H9 (cell line): ENCODE data around the gene PRAC2. TPM values are rescaled to one million over a fixed set of nuclear protein-coding genes. Genes with fewer than 3 reads are reported as not detected.

Experiments
- DNase-seq: peaks from one replicate; pipeline ENCODE4 v3.0.0-alpha.2; 2017
- H2AFZ ChIP-seq: one replicate; pipeline ENCODE4 v1.6.1; 2013; ENCODE audit warnings: mild to moderate bottlenecking, low read length, control low read depth, moderate library complexity
- H2AK5ac ChIP-seq: 2 replicates; pipeline ENCODE4 v1.6.1; 2013; ENCODE audit warnings: low read length, control low read depth, mixed read lengths; ENCODE audit not compliant: insufficient read length
- H2BK120ac ChIP-seq: one replicate; pipeline ENCODE4 v1.6.1; 2013; ENCODE audit warnings: low read depth, mild to moderate bottlenecking, low read length, control low read depth, inconsistent platforms; ENCODE audit not compliant: poor library complexity, severe bottlenecking
- H2BK12ac ChIP-seq: 2 replicates; pipeline ENCODE4 v1.6.1; 2013; ENCODE audit warnings: low read length, control low read depth, mixed read lengths, low read depth; ENCODE audit not compliant: insufficient read length
- H2BK15ac ChIP-seq: 2 replicates; pipeline ENCODE4 v1.6.1; 2013; ENCODE audit warnings: low read depth, low read length, control low read depth
- H2BK20ac ChIP-seq: one replicate; pipeline ENCODE4 v1.6.1; 2013; ENCODE audit warnings: low read depth, mild to moderate bottlenecking, low read length, control low read depth, inconsistent platforms; ENCODE audit not compliant: poor library complexity, severe bottlenecking
- H2BK5ac ChIP-seq: 2 replicates; pipeline ENCODE4 v1.6.1; 2013; ENCODE audit warnings: low read length, control low read depth, mixed read lengths; ENCODE audit not compliant: insufficient read length
- H3K14ac ChIP-seq: 2 replicates; pipeline ENCODE4 v1.6.1; 2013; ENCODE audit warnings: low read length, control low read depth; ENCODE audit not compliant: insufficient read depth
- H3K18ac ChIP-seq: 2 replicates; pipeline ENCODE4 v1.6.1; 2013; ENCODE audit warnings: low read depth, mild to moderate bottlenecking, mixed read lengths, low read length, control low read depth; ENCODE audit not compliant: insufficient read length
- H3K23ac ChIP-seq: 2 replicates; pipeline ENCODE4 v1.6.1; 2013; ENCODE audit warnings: low read length, control low read depth, mixed read lengths, low read depth; ENCODE audit not compliant: insufficient read length
- H3K23me2 ChIP-seq: 2 replicates; pipeline ENCODE4 v1.6.1; 2013; ENCODE audit warnings: low read depth, mild to moderate bottlenecking, mixed read lengths, low read length, control low read depth; ENCODE audit not compliant: insufficient read length, poor library complexity, severe bottlenecking
- H3K27ac ChIP-seq: 2 replicates; pipeline ENCODE4 v1.5.1; 2013; ENCODE audit warnings: low read length, control low read depth, mixed read lengths, low read depth; ENCODE audit not compliant: insufficient read length
- H3K27me3 ChIP-seq: 2 replicates; pipeline ENCODE4 v1.6.1; 2013; ENCODE audit warnings: low read length, control low read depth, inconsistent platforms; ENCODE audit not compliant: insufficient read depth
- H3K4ac ChIP-seq: 2 replicates; pipeline ENCODE4 v1.6.1; 2013; ENCODE audit warnings: low read depth, mild to moderate bottlenecking, control low read depth, inconsistent platforms, low read length, moderate library complexity
- H3K4me1 ChIP-seq: 2 replicates; pipeline ENCODE4 v1.6.1; 2013; ENCODE audit warnings: low read length, control low read depth, inconsistent platforms; ENCODE audit not compliant: insufficient read depth
- H3K4me2 ChIP-seq: 2 replicates; pipeline ENCODE4 v1.6.1; 2013; ENCODE audit warnings: low read length, control low read depth, mixed read lengths; ENCODE audit not compliant: insufficient read length, insufficient read depth
- H3K56ac ChIP-seq: 2 replicates; pipeline ENCODE4 v1.6.1; 2013; ENCODE audit warnings: low read depth, mild to moderate bottlenecking, mixed read lengths, low read length, control low read depth; ENCODE audit not compliant: insufficient read length
- H3K79me1 ChIP-seq: 2 replicates; pipeline ENCODE4 v1.6.1; 2013; ENCODE audit warnings: low read depth, mild to moderate bottlenecking, moderate library complexity, low read length, control low read depth, inconsistent platforms; ENCODE audit not compliant: insufficient read depth, poor library complexity, severe bottlenecking
- H3K79me2 ChIP-seq: 2 replicates; pipeline ENCODE4 v1.6.1; 2013; ENCODE audit warnings: low read length, control low read depth, inconsistent platforms; ENCODE audit not compliant: insufficient read depth
- H3K9ac ChIP-seq: 2 replicates; pipeline ENCODE4 v1.6.1; 2013; ENCODE audit warnings: low read length, control low read depth, mixed read lengths; ENCODE audit not compliant: insufficient read length; ENCODE audit errors: extremely low read depth
- H3K9me3 ChIP-seq: one replicate; pipeline ENCODE4 v1.6.1; 2013; ENCODE audit warnings: low read depth, low read length, inconsistent platforms; ENCODE audit not compliant: control insufficient read depth
- H3T11ph ChIP-seq: one replicate; pipeline ENCODE4 v1.6.1; 2013; ENCODE audit warnings: mild to moderate bottlenecking, low read length, control low read depth, inconsistent platforms
- H4K20me1 ChIP-seq: one replicate; pipeline ENCODE4 v1.6.1; 2013; ENCODE audit not compliant: control insufficient read depth, insufficient read length, insufficient read depth
- H4K5ac ChIP-seq: 2 replicates; pipeline ENCODE4 v1.6.1; 2013; ENCODE audit warnings: low read depth, mild to moderate bottlenecking, mixed read lengths, low read length, control low read depth; ENCODE audit not compliant: insufficient read length
- H4K8ac ChIP-seq: replicated peaks from 2 replicates; pipeline ENCODE4 v1.6.1; 2013; ENCODE audit warnings: low read length, control low read depth, mixed read lengths, low read depth; ENCODE audit not compliant: insufficient read length
- H4K91ac ChIP-seq: 2 replicates; pipeline ENCODE4 v1.6.1; 2013; ENCODE audit warnings: low read depth, mild to moderate bottlenecking, moderate library complexity, mixed read lengths, low read length, control low read depth; ENCODE audit not compliant: insufficient read length
- H3K27ac Mint-ChIP-seq, 3 experiments: 2 replicates in 2 of 3; 3 replicates in 1 of 3; pipeline ENCODE4 v1.8.0; 2020 to 2021; ENCODE audit warnings: mixed read lengths in 3 of 3, mild to moderate bottlenecking in 1 of 3, moderate library complexity in 1 of 3
- H3K27me3 Mint-ChIP-seq: 2 replicates; pipeline ENCODE4 v1.8.0; 2021; ENCODE audit warnings: low read depth, mild to moderate bottlenecking, moderate library complexity, mixed read lengths
- H3K36me3 Mint-ChIP-seq, 3 experiments: 2 replicates in 2 of 3; 3 replicates in 1 of 3; pipeline ENCODE4 v1.8.0; 2020 to 2021; ENCODE audit warnings: low read depth in 3 of 3, mixed read lengths in 3 of 3; ENCODE audit not compliant: insufficient read depth in 1 of 3
- H3K4me1 Mint-ChIP-seq, 2 experiments: 2 replicates each; pipeline ENCODE4 v1.8.0; 2020; ENCODE audit warnings: mixed read lengths in 2 of 2
- H3K4me3 Mint-ChIP-seq, 2 experiments: 2 replicates in 1 of 2; 3 replicates in 1 of 2; pipeline ENCODE4 v1.8.0; 2020 to 2021; ENCODE audit warnings: mild to moderate bottlenecking in 2 of 2, mixed read lengths in 2 of 2, moderate library complexity in 1 of 2
- H3K9me3 Mint-ChIP-seq, 2 experiments: 2 replicates in 1 of 2; 3 replicates in 1 of 2; pipeline ENCODE4 v1.8.0; 2020; ENCODE audit warnings: mild to moderate bottlenecking in 2 of 2, mixed read lengths in 2 of 2, moderate library complexity in 1 of 2
- WGBS: extraction: QIAGEN DNeasy Blood & Tissue Kit; methylation state at CpG from one replicate; pipeline ENCODE4 v1.1.7; 2013; ENCODE audit warnings: missing lambda C conversion rate, low lambda C conversion rate, mixed read lengths; ENCODE audit not compliant: insufficient read length; ENCODE audit errors: extremely low coverage; 5-methylcytosine and 5-hydroxymethylcytosine counted together
- total RNA-seq: library from RNA; stranded (reverse); gene quantifications from 2 replicates; pipeline ENCODE4 v1.2.1, GENCODE V29; 2021
- TF ChIP-seq, protein P1 (sequence below): fragments of 200-600 bp; sonication (generic); conservative IDR thresholded peaks from 3 replicates; pipeline ENCODE4 v1.8.0; 2021; ENCODE audit warnings: antibody characterized with exemption, mild to moderate bottlenecking

PRAC2 gene
- total RNA-seq, 1 experiment from 2014 or later, result not detected

DNA sequence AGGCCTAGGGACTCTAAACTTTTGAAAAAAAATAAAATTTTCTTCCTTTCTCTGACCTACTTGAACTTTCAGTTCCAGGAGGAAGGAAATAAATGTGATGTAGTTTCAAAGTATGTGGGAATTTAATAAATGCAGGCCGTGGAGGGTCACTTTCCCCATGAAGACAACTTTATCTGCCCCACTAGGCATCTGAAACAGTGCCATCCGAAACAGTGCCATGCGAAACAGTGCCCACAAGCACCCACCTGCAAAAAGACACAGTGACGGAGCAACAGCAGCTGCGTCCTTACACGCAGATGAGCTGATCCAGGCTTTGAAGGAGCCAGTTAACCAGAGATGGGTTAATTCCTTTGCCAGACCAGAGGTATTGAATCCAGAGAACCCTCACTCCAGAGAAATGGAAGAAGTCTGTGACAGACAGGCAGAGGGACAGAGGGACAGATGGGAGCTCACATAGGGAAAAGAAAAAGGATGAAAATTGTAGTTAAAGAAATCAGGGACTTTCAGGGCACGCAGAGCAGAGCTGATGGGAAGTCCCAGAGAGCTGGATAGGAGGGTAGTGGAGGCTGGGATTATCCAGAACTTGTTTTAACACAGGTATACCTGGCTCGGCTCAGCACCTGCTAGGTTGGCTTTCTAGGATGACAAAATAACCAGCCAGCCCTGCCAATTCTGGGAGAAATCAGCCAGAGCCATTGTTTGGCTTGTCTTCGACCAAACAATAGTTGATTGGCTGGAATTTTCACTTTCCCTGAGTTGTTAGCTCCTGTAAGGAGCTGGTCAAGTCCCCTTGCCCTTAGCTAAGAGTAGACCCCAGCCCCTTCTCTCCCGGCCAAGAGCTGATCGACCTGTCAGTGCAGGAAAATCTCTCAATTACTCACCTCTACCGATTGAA is 22.6 kb downstream of the PRAC2 start:
- Histone ChIP-seq H3K27me3 (peaks cover 97% of the 10 kb centered on the region), H4K8ac (no peak overlapping the region), H3K79me2 (no peaks in the 10 kb centered on the region), H4K91ac (no peak overlapping the region), H3K14ac (no peak overlapping the region), H4K20me1 (no peaks in the 10 kb centered on the region), H4K5ac (no peak overlapping the region), H3K4me1 (no peaks in the 10 kb centered on the region), H3K18ac (no peak overlapping the region), H3K56ac (no peak overlapping the region), H2AFZ (no peak overlapping the region), H3K23ac (no peak overlapping the region), H3K4me2 (no peak overlapping the region), H2BK15ac (no peak overlapping the region), H2BK120ac (no peak overlapping the region), H3K9me3 (no peaks in the 10 kb centered on the region), H3K23me2 (no peaks in the 10 kb centered on the region), H3K79me1 (no peaks in the 10 kb centered on the region), H2BK12ac (no peak overlapping the region), H3K27ac (no peak overlapping the region), H2BK5ac (no peak overlapping the region), H3T11ph (no peak overlapping the region), H3K4ac (no peak overlapping the region), H2BK20ac (no peak overlapping the region), H3K9ac (no peak overlapping the region), H2AK5ac (no peak overlapping the region)
- TF ChIP-seq, protein P1, sequence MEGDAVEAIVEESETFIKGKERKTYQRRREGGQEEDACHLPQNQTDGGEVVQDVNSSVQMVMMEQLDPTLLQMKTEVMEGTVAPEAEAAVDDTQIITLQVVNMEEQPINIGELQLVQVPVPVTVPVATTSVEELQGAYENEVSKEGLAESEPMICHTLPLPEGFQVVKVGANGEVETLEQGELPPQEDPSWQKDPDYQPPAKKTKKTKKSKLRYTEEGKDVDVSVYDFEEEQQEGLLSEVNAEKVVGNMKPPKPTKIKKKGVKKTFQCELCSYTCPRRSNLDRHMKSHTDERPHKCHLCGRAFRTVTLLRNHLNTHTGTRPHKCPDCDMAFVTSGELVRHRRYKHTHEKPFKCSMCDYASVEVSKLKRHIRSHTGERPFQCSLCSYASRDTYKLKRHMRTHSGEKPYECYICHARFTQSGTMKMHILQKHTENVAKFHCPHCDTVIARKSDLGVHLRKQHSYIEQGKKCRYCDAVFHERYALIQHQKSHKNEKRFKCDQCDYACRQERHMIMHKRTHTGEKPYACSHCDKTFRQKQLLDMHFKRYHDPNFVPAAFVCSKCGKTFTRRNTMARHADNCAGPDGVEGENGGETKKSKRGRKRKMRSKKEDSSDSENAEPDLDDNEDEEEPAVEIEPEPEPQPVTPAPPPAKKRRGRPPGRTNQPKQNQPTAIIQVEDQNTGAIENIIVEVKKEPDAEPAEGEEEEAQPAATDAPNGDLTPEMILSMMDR, result no peak
- H3K9me3 Mint-ChIP-seq, result peaks cover 0 to 5% of the 10 kb centered on the region in 2 experiments; a peak in 3 of 5 replicates
- no peak overlapping the region for H3K27ac Mint-ChIP-seq
- H3K36me3 Mint-ChIP-seq, result no peaks in the 10 kb centered on the region
- peaks cover 6 to 11% of the 10 kb centered on the region in 2 experiments; a peak in 3 of 4 replicates for H3K4me1 Mint-ChIP-seq
- no CpG with 5 or more reads among the region's 12 CpGs for WGBS
- no peak for DNase-seq
- peaks cover 100% of the 10 kb centered on the region for H3K27me3 Mint-ChIP-seq
- H3K4me3 Mint-ChIP-seq, result no peak overlapping the region; a peak in 1 of 5 replicates
